LNCaP clone FGC (cell line): ENCODE data around the gene ZGPAT.

Source experiments
- DNase-seq: peaks from one replicate; pipeline ENCODE4 v3.0.0-alpha.2; 2011; ENCODE audit warnings: low read depth
- H3K4me3 ChIP-seq: 2 replicates; pipeline ENCODE4 v1.5.1; 2011; ENCODE audit warnings: mild to moderate bottlenecking, low read depth, low read length, control low read depth
- CTCF ChIP-seq: IDR thresholded peaks from 2 replicates; pipeline ENCODE4 v1.5.1; 2012; ENCODE audit warnings: mild to moderate bottlenecking; ENCODE audit not compliant: control insufficient read depth, insufficient read depth; ENCODE audit errors: extremely low read depth

The ZGPAT gene

GRCh38 chr20:63686492-63687321 lies 21.1 kb upstream of the ZGPAT start:
- TF ChIP-seq CTCF: no peak
- no peak for DNase-seq
- H3K4me3 ChIP-seq: no peak overlapping the region

GRCh38 chr20:63687419-63688178 lies 20.2 kb upstream of the ZGPAT start:
- DNase-seq: no peak

GRCh38 chr20:63688228-63689045 lies 19.4 kb upstream of the ZGPAT start:
- no peak for DNase-seq
- TF ChIP-seq CTCF: no peak
- no peak overlapping the region for H3K4me3 ChIP-seq

More at GRCh38 chr20:63687419-63688178, 20.2 kb upstream of the ZGPAT start:
- no peak for TF ChIP-seq CTCF
- no peak overlapping the region for H3K4me3 ChIP-seq

GRCh38 chr20:63689046-63690002 lies 18.5 kb upstream of the ZGPAT start:
- DNase-seq: no peak
- no peak for TF ChIP-seq CTCF
- H3K4me3 ChIP-seq: no peak overlapping the region

- no peak for DNase-seq
- no peak for TF ChIP-seq CTCF
- no peak overlapping the region for H3K4me3 ChIP-seq
Measured at GRCh38 chr20:63690003-63690897, 17.6 kb upstream of the ZGPAT start.
